ENCODE measurements around the gene ZBTB38. TPM values are rescaled to one million over a fixed set of nuclear protein-coding genes. Genes with fewer than 3 reads are reported as not detected.

ZBTB38 gene, protein sequence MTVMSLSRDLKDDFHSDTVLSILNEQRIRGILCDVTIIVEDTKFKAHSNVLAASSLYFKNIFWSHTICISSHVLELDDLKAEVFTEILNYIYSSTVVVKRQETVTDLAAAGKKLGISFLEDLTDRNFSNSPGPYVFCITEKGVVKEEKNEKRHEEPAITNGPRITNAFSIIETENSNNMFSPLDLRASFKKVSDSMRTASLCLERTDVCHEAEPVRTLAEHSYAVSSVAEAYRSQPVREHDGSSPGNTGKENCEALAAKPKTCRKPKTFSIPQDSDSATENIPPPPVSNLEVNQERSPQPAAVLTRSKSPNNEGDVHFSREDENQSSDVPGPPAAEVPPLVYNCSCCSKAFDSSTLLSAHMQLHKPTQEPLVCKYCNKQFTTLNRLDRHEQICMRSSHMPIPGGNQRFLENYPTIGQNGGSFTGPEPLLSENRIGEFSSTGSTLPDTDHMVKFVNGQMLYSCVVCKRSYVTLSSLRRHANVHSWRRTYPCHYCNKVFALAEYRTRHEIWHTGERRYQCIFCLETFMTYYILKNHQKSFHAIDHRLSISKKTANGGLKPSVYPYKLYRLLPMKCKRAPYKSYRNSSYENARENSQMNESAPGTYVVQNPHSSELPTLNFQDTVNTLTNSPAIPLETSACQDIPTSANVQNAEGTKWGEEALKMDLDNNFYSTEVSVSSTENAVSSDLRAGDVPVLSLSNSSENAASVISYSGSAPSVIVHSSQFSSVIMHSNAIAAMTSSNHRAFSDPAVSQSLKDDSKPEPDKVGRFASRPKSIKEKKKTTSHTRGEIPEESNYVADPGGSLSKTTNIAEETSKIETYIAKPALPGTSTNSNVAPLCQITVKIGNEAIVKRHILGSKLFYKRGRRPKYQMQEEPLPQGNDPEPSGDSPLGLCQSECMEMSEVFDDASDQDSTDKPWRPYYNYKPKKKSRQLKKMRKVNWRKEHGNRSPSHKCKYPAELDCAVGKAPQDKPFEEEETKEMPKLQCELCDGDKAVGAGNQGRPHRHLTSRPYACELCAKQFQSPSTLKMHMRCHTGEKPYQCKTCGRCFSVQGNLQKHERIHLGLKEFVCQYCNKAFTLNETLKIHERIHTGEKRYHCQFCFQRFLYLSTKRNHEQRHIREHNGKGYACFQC (N-terminal part only)
- total RNA-seq (10 to 100 TPM; 29.4 to 46.8 (median 31.7) TPM), polyA plus RNA-seq (10 to 100 TPM in 1 of 2 donors, 1 to 10 TPM in 1; 5.7 to 11.2 TPM)

DNA sequence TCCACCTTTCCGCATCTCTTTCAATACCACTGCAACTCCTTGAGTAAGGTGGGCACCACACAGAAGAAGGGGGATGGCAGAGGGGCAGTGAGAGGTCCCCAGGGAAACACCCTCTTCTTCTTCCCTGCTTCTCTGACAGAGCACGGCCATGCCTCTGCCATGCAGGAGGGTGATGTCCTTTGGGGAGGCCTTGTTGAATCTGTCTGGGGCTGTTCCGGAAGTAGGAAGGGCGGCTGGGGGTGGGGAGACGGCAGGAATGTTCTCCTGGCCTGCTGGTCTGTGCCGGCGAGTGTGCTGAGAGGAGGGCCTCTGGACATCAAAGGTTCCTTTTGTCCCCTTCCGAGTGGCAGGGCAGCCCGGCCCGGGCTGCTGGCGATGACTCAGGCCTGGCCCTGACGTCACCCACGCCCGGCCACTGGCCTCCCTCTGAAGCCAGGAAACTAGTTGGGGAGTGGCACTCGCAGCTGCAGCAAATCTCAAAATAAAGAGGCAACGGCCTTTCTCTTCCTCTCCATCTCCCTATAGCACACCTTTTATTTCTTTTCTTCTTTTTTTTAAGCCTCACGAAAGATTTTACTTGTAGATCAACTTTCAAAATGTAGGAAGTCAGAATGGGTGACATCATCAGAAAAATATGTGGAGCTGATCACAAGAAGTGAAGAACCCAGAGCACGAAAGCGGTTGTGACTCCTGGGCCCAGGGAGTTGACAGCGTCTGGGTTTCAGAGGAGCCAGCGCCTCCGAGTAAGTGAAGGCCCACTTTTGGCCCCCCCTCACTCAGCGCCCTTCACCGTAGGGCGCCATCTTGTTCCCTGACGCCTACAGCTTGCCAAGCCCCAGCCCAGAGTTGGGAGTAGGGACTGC, at the start of gene ZBTB38:
TSS of gene ZBTB38 (plus strand) at position 443 of the 863 bp plus-strand sequence. CDS start 73,885 bp downstream, outside the sequence.
- FAIRE-seq (no peak), ATAC-seq (peak; percentile 72 to 88 (median 81)), DNase-seq (peak; percentile 72 to 87 (median 80))
- Histone ChIP-seq H3K27me3 (no peaks in the 10 kb centered on the region), H3K9me3 (no peaks in the 10 kb centered on the region), H3K27ac (peak within 1 kb of the TSS; percentile 77 to 88 (median 86)), H3K4me3 (peak within 1 kb of the TSS in 2 of 4 donors; percentile 10 to 25), H3K36me3 (no peaks in the 10 kb centered on the region), H3K4me1 (peaks cover 5 to 26% (median 13%) of the 10 kb centered on the region in 3 donors)
- TF ChIP-seq, protein P1, sequence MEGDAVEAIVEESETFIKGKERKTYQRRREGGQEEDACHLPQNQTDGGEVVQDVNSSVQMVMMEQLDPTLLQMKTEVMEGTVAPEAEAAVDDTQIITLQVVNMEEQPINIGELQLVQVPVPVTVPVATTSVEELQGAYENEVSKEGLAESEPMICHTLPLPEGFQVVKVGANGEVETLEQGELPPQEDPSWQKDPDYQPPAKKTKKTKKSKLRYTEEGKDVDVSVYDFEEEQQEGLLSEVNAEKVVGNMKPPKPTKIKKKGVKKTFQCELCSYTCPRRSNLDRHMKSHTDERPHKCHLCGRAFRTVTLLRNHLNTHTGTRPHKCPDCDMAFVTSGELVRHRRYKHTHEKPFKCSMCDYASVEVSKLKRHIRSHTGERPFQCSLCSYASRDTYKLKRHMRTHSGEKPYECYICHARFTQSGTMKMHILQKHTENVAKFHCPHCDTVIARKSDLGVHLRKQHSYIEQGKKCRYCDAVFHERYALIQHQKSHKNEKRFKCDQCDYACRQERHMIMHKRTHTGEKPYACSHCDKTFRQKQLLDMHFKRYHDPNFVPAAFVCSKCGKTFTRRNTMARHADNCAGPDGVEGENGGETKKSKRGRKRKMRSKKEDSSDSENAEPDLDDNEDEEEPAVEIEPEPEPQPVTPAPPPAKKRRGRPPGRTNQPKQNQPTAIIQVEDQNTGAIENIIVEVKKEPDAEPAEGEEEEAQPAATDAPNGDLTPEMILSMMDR (IDR thresholded peaks at IDR 0.05) = no peak
- WGBS, 2 donors = 60 to 66% methylated on average over 26 of the region's 26 CpGs
- intact Hi-C loops (cut with DNase I) = loop anchor here in 1 of 3 donors (10.0 kb wide), 2 partner anchors 47 to 77 kb away; no protein-coding TSS in a partner anchor

DNA sequence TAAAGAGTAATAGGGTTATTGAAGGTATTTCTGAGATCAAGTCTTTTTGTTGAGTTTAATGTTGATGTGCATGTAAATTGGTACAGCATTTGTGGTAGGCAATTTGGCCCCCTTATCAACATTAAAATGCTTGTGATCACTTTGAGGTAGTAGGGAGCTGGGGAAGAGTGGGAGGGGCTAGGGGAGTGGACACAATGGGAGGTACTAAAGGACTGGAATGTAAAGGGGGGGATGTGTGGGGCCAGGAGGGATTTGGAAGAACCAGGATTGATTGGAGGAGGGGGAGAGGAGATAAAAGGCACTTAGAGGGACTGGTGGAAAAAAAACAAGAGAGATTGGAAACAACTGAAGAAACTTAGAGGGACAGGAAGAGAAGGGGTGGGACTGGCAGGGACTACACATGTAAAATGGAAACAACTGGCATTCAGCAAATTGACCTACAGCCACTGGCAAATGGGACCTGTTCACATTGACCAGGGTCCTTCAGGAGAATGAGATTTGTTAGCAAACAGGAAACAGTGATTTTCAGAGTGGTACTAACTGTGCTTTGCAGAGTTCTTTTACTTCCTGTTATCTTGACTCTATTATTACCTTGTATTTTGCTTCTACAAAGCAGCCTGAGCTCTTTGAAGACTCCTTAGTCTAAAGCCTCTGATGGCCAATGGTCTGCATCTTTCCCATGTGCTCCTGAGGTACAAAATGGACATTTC, 47.8 kb upstream of the ZBTB38 start:
- FAIRE-seq (no peak), ATAC-seq (no peak), DNase-seq (no peak)
- intact Hi-C loops (cut with DNase I) = no loop called here
- no peaks in the 10 kb centered on the region for H3K9me3 ChIP-seq
- H3K4me3 ChIP-seq = no peak overlapping the region
- H3K36me3 ChIP-seq = no peaks in the 10 kb centered on the region
- no peak overlapping the region for H3K27ac ChIP-seq
- TF ChIP-seq, protein P1 (IDR thresholded peaks at IDR 0.05) = no peak
- peaks cover 18 to 23% (median 20%) of the 10 kb centered on the region in 3 donors for H3K4me1 ChIP-seq
- no peaks in the 10 kb centered on the region for H3K27me3 ChIP-seq

DNA sequence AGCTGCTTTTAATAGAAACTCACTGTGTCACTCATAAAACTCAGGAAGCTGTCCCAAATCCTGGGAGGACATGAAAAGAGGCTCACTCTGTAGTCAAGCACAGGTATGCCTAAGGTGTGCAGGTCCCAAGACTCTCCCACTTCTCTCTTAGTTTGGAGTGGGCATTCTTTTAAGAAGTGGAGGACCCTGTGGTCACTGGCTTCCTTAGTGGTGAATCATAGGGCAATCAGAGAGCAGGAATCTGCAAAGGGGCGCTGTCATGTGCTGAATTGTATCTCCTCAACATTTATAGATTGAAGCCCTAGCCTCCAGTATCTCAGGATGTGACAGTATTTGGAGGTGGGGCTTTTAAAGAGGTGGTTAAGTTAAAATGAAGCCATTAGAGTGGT, 47.2 kb upstream of the ZBTB38 start:
- Histone ChIP-seq H3K4me3 (no peak overlapping the region), H3K4me1 (peaks cover 23 to 28% (median 24%) of the 10 kb centered on the region in 3 donors), H3K27ac (no peak overlapping the region), H3K9me3 (no peaks in the 10 kb centered on the region), H3K27me3 (no peaks in the 10 kb centered on the region), H3K36me3 (no peaks in the 10 kb centered on the region)
- DNase-seq (no peak), ATAC-seq (no peak), FAIRE-seq (no peak)
- intact Hi-C loops (cut with DNase I) = no loop called here
- 96 to 98% methylated on average over 1 of the region's 1 CpG for WGBS, 2 donors
- TF ChIP-seq, protein P1 (IDR thresholded peaks at IDR 0.05) = no peak
